Left lobe of liver (tissue), 2 donors: ENCODE results near the gene RNF151. TPM values are rescaled to one million over a fixed set of nuclear protein-coding genes. Genes with fewer than 3 reads are reported as not detected.

ENCODE experiments used
- ATAC-seq: fragments of 200-7000 bp; cut with Tn5 transposase; one replicate; pipeline ENCODE4 v1.9.1; 2020; ENCODE audit warnings: mild to moderate bottlenecking, moderate library complexity
- DNase-seq: peaks from one replicate; pipeline ENCODE4 v3.0.0-alpha.2; 2020; ENCODE audit warnings: low spot score
- total RNA-seq: library from RNA; stranded (reverse); gene quantifications from one replicate; pipeline ENCODE4 v1.2.1, GENCODE V29; 2021
- donor health status: DM: no; HTN: no; CAD: no; lungs with moderate emphysema.
- donor health status: DM: no; HTN: yes; CAD: no.

The RNF151 gene
- total RNA-seq, 1 donor from 2014 or later, result not detected

DNA sequence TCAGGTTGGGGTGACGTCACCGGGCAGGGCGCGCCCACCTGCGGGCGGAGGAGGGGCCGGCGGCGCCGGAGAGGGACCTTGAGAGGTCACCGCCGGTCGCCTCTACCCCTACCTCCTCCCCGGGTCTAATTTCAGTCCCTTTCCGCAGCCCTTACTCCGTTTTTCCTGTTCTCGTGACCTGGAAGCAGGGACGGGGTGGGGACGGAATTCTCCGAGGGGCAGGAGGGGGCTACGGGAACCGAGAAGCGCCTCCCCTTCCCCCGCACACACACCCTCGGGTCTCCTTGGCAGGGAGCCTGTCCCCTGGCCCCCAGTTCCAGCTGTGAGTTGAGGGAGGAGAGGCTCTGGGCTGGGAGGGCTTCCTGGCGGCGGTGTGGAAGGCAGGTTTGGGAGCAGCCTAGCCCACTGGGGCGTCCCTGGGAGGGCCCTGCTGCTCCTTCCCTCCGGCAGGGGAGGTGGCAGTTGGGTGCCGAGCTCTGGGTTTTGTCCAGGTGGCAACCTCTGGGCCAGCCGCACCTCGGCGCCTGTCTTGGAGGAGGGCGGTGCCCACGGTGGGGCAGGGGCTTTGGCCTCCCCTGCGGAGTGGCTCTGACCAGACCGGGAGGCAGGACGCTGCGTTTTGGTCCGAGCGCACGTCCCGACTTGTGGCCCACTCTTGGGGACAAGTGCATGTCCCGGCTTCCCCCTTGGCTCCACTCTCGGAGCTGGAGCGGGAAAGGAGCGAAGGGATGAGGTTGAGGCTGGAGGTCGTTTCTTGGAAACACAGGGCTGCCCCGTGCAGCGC lies 23.9 kb downstream of the RNF151 start:
- ATAC-seq (no peak), DNase-seq (no peak)

DNA sequence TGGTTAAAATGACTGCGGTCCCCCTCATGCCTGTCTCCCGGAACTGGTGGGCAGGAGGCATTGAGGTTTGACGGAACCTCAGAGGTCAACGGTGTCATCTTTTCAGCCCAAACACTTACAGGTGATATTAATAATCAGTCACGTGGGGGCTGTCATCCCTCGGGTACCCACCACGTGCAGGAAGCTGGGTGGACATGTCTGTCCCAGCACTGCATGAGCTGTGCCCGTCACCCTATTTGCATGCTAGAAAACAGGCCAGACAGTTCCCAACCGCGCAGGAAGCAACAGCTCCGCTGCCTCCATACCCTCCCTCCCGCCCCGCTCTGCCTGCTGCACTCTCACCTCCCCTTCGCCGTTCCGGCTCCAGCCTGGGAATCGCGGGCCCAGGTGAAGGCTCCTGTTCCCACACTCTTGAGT lies 24.5 kb downstream of the RNF151 start:
- ATAC-seq, result no peak
- DNase-seq, result no peak

DNA sequence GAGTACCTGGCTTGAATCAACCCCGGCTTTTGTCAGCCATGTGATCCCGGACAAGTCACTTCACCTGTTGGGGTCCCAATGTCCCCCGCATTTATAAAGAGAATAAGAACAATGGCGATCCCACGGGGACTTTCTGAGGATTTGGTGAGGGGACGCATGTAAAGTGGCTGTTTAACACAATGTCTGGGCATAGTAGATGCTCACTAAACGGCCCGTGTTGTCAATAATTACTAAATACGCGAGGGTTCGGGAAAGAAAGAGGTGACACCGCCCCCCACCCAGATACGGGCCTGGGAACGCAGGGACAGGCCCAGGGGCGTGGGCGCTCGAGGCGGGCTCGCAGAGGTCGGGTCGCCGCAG lies 24.9 kb downstream of the RNF151 start:
- no peak for DNase-seq
- no peak for ATAC-seq

DNA sequence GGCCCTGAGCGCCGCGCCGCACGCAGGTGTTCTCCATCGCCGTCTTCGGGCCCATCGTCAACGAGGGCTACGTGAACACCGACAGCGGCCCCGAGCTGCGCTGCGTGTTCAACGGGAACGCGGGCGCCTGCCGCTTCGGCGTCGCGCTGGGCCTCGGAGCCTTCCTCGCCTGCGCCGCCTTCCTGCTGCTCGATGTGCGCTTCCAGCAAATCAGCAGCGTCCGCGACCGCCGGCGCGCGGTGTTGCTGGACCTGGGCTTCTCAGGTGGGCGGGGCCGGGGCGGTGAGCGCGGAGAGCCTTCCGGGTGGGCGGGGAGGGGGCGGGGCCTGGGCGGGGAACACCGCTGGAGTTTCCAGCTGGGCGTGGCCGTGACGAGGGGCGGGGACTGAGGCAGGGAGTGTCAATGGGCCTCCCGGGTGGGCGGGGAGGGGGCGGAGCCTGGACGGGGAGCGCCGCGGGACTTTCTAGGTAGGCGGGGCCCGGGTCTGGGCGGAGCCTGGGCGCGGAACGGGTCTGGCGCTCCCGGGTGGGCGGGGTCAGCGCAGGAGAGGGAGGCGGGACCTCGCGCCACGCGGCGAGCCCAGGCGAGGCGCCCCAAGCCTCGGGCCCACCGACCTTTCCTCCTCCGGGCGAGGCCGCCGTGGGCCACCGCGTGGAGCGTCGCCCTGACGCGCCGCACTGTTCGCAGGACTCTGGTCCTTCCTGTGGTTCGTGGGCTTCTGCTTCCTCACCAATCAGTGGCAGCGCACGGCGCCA lies 25.5 kb downstream of the RNF151 start:
- ATAC-seq (peak; percentile 73), DNase-seq (peak; percentile 86)

DNA sequence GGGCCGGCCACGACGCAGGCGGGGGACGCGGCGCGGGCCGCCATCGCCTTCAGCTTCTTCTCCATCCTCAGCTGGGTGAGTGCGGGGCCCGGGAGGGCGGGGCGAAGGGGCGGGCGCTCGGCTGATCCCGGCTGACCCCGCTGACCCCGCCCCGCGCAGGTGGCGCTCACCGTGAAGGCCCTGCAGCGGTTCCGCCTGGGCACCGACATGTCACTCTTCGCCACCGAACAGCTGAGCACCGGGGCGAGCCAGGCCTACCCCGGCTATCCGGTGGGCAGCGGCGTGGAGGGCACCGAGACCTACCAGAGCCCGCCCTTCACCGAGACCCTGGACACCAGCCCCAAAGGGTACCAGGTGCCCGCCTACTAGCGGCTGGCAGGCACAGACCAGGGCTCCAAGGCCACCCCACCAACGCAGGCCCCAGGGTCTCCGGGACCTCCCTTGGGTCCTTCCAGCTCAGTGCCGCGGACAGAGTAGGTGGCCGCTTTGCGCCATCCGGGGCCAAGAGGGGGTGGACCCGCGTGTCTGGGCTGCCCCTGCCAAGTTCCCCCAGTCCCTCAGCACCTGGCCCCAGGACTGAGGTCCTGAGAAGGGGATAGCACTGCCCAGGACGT lies 26.2 kb downstream of the RNF151 start:
- ATAC-seq, result no peak

GRCh38 chr16:1993731-1994131 lies 27.1 kb downstream of the RNF151 start:
- peak; percentile 75 for DNase-seq
- peak; percentile 69 for ATAC-seq

More for the DNA sequence above, 26.2 kb downstream of the RNF151 start:
- DNase-seq, result no peak

DNA sequence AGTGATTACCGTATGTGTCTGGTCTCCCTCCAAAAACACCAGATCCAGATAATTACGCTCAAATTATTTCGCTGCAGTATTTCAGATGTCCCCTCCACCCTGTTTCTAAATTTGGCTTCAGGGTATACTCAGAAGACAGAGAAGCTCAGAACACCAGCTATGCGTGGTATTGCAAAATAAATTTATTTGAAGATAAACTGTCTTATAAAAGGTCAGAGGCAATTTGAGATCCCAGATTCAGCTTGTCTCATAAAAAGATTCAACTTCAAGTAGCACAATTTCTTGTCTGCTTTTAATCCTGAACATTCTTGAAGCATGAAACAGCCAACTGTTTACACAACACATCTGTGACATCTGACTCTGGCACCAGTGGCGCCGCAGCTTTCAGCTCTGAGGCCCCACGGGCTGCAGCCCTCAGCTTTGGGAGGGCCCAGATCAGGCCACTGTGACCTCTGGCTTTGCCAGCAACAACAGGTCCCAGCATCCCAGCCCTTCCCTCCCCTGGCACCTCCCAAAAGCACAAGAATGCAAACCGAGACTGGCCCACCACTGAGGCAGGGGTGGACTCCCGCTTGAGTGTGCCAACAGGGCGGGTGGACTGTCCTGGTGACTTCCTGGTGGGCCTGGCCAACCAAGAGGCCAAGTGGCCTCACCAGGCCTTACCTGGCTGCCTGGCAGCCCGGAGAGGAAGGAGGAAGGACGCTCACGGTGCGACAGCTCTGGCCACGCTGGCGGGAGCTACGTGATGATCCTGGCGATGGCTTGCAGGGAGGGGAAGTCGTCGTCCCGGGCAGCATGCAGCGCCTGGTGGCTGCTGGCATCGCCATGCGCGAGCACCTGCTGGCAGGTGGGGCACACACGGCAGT lies 31.1 kb downstream of the RNF151 start:
- ATAC-seq (no peak), DNase-seq (no peak)

- ATAC-seq (no peak), DNase-seq (no peak)
Observed at GRCh38 chr16:1998360-1998835, 31.7 kb downstream of the RNF151 start.

GRCh38 chr16:1998852-1999801 lies 32.5 kb downstream of the RNF151 start:
- no peak for ATAC-seq
- DNase-seq, result no peak

- DNase-seq (no peak), ATAC-seq (no peak)
Observed at GRCh38 chr16:1999866-2000514, 33.3 kb downstream of the RNF151 start.

DNA sequence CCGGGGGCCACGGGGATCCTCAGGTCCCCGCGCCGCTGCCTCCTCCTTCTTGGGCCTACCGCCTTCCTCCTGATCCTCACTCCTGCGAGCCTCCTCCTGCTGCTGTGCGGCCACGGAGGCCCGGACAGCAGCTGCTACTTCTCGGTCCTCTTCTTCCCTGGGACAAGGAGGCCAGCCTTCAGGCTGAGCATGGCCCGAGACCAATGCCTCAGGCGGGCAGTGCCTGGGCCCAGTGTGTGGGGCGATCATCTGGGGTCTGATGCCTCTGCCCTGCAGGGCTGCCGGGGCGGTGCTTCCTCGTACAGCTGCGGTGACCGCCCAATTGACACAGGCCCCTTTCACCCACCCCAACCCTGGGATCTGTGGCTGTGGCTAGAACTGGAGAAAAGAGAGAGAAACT lies 34.4 kb downstream of the RNF151 start:
- no peak for ATAC-seq
- DNase-seq, result no peak

GRCh38 chr16:2001456-2002355 lies 35.0 kb downstream of the RNF151 start:
- ATAC-seq (no peak), DNase-seq (no peak)

- DNase-seq (no peak), ATAC-seq (no peak)
Observed at GRCh38 chr16:2002406-2003230, 36.0 kb downstream of the RNF151 start.

DNA sequence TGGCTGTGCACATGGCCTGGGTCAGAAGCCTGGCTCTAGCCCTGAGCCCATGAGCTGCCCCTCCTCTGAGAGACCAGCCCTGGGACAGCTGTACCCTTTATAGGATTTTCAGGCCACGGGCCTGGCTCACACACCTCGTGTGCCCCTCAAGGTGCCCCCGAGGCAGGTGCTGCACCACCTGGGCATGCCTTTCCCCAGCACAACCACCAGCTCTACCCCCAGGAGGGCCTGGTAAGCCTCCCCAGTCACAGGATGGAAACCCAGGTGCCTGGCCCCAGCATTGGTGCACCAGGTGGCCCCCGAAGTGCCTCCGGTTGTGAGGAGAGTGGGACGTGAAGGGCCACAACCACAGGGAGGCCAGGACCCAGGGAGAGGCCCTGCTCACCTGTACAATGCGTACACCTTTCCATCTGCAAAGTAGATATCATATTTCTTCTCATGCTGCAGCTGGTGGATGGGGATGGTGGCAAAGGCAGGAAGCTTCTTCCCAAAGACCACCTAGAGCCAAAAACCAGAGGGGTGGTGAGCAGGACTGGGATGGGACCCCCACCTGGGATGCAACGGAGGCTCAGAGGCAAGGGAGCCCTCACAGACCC lies 36.7 kb downstream of the RNF151 start:
- ATAC-seq, result no peak
- no peak for DNase-seq

- peak; percentile 84 for ATAC-seq
- DNase-seq, result peak; percentile 86
Observed at GRCh38 chr16:2003827-2004641, 37.4 kb downstream of the RNF151 start.
